GM23338 (cell line): ENCODE measurements around the gene KMT2C.

ENCODE experiments used
- CREB1 ChIP-seq: fragments of 250-450 bp; sonication (Bioruptor Pico); IDR thresholded peaks from 2 replicates; pipeline ENCODE4 v1.5.0; 2020; ENCODE audit warnings: low read depth, mild to moderate bottlenecking, moderate library complexity
- CTCF ChIP-seq, 2 experiments: fragments of 200-600 bp in 1 of 2; sonication (generic) in 1 of 2; conservative IDR thresholded peaks; 2 replicates each; pipeline versions ENCODE4 v1.5.1 to v1.6.1; 2016 to 2017; ENCODE audit warnings: antibody characterized with exemption in 2 of 2, low read depth in 2 of 2, mild to moderate bottlenecking in 2 of 2, moderate library complexity in 1 of 2
- EZH2 ChIP-seq: fragments of 200-600 bp; sonication (generic); IDR thresholded peaks from one replicate; pipeline ENCODE4 v1.8.0; 2017; ENCODE audit warnings: antibody characterized with exemption, mild to moderate bottlenecking, low read depth; ENCODE audit not compliant: unreplicated experiment
- EZH2phosphoT487 ChIP-seq: fragments of 200-600 bp; sonication (generic); IDR thresholded peaks from one replicate; pipeline ENCODE4 v1.8.1; 2018; ENCODE audit warnings: antibody characterized with exemption; ENCODE audit not compliant: unreplicated experiment
- JUNB ChIP-seq: IDR thresholded peaks from one replicate; pipeline ENCODE4 v1.6.1; 2016; ENCODE audit warnings: antibody characterized with exemption; ENCODE audit not compliant: unreplicated experiment
- POLR2AphosphoS5 ChIP-seq: IDR thresholded peaks from 2 replicates; pipeline ENCODE4 v1.6.1; 2016; ENCODE audit warnings: antibody characterized with exemption, low read depth
- REST ChIP-seq: IDR thresholded peaks from one replicate; pipeline ENCODE4 v1.6.1; 2018; ENCODE audit warnings: antibody characterized with exemption; ENCODE audit not compliant: unreplicated experiment
- ZNF331 ChIP-seq: fragments of 250-450 bp; sonication (Bioruptor Pico); IDR thresholded peaks from 2 replicates; pipeline ENCODE4 v1.5.0; 2020; ENCODE audit warnings: low read depth, mild to moderate bottlenecking, moderate library complexity
- TF ChIP-seq, protein P1 (sequence below): IDR thresholded peaks from 2 replicates; pipeline ENCODE4 v1.6.1; 2016; ENCODE audit warnings: antibody characterized with exemption

GRCh38 chr7:152315845-152316244 is 120.0 kb downstream of the KMT2C start:
- TF ChIP-seq CTCF (conservative IDR thresholded peaks at IDR 0.05; ENCODE audit: low read depth in 2 of 2), result no peak
- no peak for TF ChIP-seq POLR2AphosphoS5
- TF ChIP-seq EZH2, result no peak
- TF ChIP-seq JUNB, result no peak
- TF ChIP-seq REST, result no peak
- TF ChIP-seq EZH2phosphoT487, result no peak
- TF ChIP-seq, protein P1, sequence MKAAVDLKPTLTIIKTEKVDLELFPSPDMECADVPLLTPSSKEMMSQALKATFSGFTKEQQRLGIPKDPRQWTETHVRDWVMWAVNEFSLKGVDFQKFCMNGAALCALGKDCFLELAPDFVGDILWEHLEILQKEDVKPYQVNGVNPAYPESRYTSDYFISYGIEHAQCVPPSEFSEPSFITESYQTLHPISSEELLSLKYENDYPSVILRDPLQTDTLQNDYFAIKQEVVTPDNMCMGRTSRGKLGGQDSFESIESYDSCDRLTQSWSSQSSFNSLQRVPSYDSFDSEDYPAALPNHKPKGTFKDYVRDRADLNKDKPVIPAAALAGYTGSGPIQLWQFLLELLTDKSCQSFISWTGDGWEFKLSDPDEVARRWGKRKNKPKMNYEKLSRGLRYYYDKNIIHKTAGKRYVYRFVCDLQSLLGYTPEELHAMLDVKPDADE, result no peak
- TF ChIP-seq CREB1 (CRISPR knock-in tag), result no peak
- no peak for TF ChIP-seq ZNF331 (CRISPR knock-in tag)
